ENCODE results near the gene TIMM22.

The TIMM22 gene

GRCh38 chr17:1050246-1050995, 53.5 kb downstream of the TIMM22 start:
- no peak overlapping the region for H3K4me3 ChIP-seq (ENCODE audit: low read depth, low read length)
- DNase-seq (ENCODE audit: low read depth) = no peak
- TF ChIP-seq CTCF (IDR thresholded peaks at IDR 0.05; ENCODE audit: low read depth, low read length, missing control alignments) = no peak
- in situ Hi-C loops (cut with HindIII; ENCODE audit: low sequenced_read_pairs) = loop anchor here (10.0 kb wide), 1 partner anchor 46 kb away; no protein-coding TSS in a partner anchor

- no peak overlapping the region for H3K4me3 ChIP-seq (ENCODE audit: low read depth, low read length)
- in situ Hi-C loops (cut with HindIII; ENCODE audit: low sequenced_read_pairs) = loop anchor here (10.0 kb wide), 1 partner anchor 46 kb away; no protein-coding TSS in a partner anchor
- TF ChIP-seq CTCF (IDR thresholded peaks at IDR 0.05; ENCODE audit: low read depth, low read length, missing control alignments) = no peak
- DNase-seq (ENCODE audit: low read depth) = no peak
Observed at GRCh38 chr17:1050996-1051925, 54.3 kb downstream of the TIMM22 start.

All from astrocyte of the cerebellum (primary cell).